ENCODE measurements around the gene OCRL. TPM values are rescaled to one million over a fixed set of nuclear protein-coding genes. Genes with fewer than 3 reads are reported as not detected.
"Not testable (repeated sequence)": the region's sequence is repeated elsewhere in the genome, so short reads cannot be mapped to it uniquely, and the experiment has no call there.

OCRL gene
- total RNA-seq, 1 experiment from 2014 or later, result 41.4 TPM

DNA sequence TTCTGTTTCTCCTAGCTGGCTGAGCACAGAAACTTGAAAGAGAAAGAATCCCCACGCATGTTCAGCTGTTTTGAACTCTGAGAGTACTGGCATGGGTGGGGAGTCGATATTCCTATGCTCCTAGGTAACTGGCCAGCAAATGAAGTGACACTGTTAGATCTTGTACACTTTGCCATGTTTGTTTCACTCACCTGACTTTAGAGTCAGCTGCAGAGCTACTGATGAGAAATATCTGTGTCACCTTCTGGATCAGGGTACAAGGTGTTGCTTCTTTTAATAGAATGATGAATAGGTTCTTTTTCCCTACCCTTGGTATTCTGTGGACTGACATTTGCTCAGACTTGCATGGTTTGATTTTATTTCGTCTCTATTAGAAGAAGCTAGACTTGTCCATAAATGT lies 28.3 kb downstream of the OCRL start:
- DNase-seq, result no peak
- Histone ChIP-seq H3K79me2 (ENCODE audit: low read depth) (no peaks in the 10 kb centered on the region), H3K36me3 (ENCODE audit: low read depth) (peaks cover 20% of the 10 kb centered on the region; the same call in 1 of the 2 replicates), H4K20me1 (ENCODE audit: insufficient read depth) (0 out of 2 replicates have a peak, but pooled peaks cover 4% of the 10 kb centered on the region), H3F3A (ENCODE audit: insufficient read depth, low read depth) (no peaks in the 10 kb centered on the region), H3K27me3 (ENCODE audit: insufficient read depth, low read depth) (no peaks in the 10 kb centered on the region), H3K9me2 (ENCODE audit: insufficient read depth) (no peaks in the 10 kb centered on the region), H3K9me3 (ENCODE audit: insufficient read depth, low read depth) (no peaks in the 10 kb centered on the region), H3K4me1 (replicated peaks; ENCODE audit: insufficient read depth) (no peaks in the 10 kb centered on the region), H3K27ac (no peak overlapping the region), H3K4me2 (no peak overlapping the region), H3K4me3 (no peak overlapping the region), H2AFZ (no peak overlapping the region)
- ChIA-PET CTCF (no interaction called here), POLR2A (ENCODE audit: unreplicated experiment) (no interaction called here)
- no peak for TF ChIP-seq EZH2 (IDR thresholded peaks at IDR 0.05; ENCODE audit: low read depth)
- TF ChIP-seq, protein P1, sequence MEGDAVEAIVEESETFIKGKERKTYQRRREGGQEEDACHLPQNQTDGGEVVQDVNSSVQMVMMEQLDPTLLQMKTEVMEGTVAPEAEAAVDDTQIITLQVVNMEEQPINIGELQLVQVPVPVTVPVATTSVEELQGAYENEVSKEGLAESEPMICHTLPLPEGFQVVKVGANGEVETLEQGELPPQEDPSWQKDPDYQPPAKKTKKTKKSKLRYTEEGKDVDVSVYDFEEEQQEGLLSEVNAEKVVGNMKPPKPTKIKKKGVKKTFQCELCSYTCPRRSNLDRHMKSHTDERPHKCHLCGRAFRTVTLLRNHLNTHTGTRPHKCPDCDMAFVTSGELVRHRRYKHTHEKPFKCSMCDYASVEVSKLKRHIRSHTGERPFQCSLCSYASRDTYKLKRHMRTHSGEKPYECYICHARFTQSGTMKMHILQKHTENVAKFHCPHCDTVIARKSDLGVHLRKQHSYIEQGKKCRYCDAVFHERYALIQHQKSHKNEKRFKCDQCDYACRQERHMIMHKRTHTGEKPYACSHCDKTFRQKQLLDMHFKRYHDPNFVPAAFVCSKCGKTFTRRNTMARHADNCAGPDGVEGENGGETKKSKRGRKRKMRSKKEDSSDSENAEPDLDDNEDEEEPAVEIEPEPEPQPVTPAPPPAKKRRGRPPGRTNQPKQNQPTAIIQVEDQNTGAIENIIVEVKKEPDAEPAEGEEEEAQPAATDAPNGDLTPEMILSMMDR (conservative IDR thresholded peaks at IDR 0.05), result no peak
- BruUV-seq (replicated peaks), result no TSS peak
- intact Hi-C loops (cut with micrococcal nuclease; ENCODE audit: unreplicated experiment), result loop anchor here (10.0 kb wide), 1 partner anchor 74 kb away; no protein-coding TSS in a partner anchor

DNA sequence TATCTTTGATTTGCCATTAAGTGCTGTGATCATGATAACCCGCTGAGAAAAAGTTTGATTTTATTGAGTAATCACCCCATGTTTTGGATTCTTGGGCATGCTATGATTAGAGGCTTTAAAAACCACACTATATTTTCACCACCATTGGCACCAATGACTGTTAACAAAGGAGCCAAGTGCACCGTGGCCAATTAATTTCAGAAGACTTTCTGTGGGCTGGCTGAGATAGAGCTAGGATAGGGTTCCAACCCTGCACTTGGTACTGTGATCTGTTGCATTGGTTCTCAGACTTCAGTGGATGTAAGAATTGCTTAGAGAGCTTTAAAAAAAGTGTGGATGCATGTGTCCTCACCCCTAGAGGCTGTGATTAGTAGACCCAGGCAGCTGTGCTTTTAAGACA lies 32.4 kb downstream of the OCRL start:
- H2AFZ ChIP-seq, result no peak overlapping the region
- no peaks in the 10 kb centered on the region for H4K20me1 ChIP-seq (ENCODE audit: insufficient read depth)
- H3K36me3 ChIP-seq (ENCODE audit: low read depth), result peaks cover 22% of the 10 kb centered on the region
- POLR2A ChIA-PET (ENCODE audit: unreplicated experiment), result no interaction called here
- BruUV-seq (replicated peaks), result no TSS peak
- no peak overlapping the region for H3K4me2 ChIP-seq
- H3K27ac ChIP-seq, result no peak overlapping the region
- H3K27me3 ChIP-seq (ENCODE audit: insufficient read depth, low read depth), result no peaks in the 10 kb centered on the region
- CTCF ChIA-PET, result no interaction called here
- H3K79me2 ChIP-seq (ENCODE audit: low read depth), result no peaks in the 10 kb centered on the region
- H3K4me1 ChIP-seq (replicated peaks; ENCODE audit: insufficient read depth), result no peaks in the 10 kb centered on the region
- H3K9me3 ChIP-seq (ENCODE audit: insufficient read depth, low read depth), result no peaks in the 10 kb centered on the region
- no peak for DNase-seq
- TF ChIP-seq, protein P1 (conservative IDR thresholded peaks at IDR 0.05), result no peak
- TF ChIP-seq EZH2 (IDR thresholded peaks at IDR 0.05; ENCODE audit: low read depth), result no peak
- intact Hi-C loops (cut with micrococcal nuclease; ENCODE audit: unreplicated experiment), result no loop called here
- H3F3A ChIP-seq (ENCODE audit: insufficient read depth, low read depth), result no peaks in the 10 kb centered on the region
- no peak overlapping the region for H3K4me3 ChIP-seq
- H3K9me2 ChIP-seq (ENCODE audit: insufficient read depth), result no peaks in the 10 kb centered on the region

DNA sequence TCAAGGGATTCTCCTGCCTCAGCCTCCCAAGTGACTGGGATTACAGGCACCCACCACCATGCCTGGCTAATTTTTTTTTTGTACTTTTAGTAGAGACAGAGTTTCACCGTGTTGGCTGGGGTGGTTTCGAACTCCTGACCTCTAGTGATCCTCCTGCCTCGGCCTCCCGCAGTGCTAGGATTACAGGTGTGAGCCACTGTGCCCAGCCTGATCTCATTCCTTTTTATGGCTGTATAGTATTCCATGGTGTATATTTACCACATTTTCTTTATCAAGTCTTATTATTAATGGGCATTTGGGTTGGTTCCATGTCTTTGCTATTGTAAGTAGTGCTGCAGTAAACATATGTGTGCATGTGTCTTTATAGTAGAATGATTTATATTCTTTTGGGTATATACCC lies 33.6 kb downstream of the OCRL start:
- H3F3A ChIP-seq (ENCODE audit: insufficient read depth, low read depth); H3K9me3 ChIP-seq (ENCODE audit: insufficient read depth, low read depth); H3K9me2 ChIP-seq (ENCODE audit: insufficient read depth); DNase-seq; H3K4me1 ChIP-seq (replicated peaks; ENCODE audit: insufficient read depth); intact Hi-C loops (cut with micrococcal nuclease; ENCODE audit: unreplicated experiment); H3K4me2 ChIP-seq; H2AFZ ChIP-seq; CTCF ChIA-PET; H3K4me3 ChIP-seq; POLR2A ChIA-PET (ENCODE audit: unreplicated experiment); H3K79me2 ChIP-seq (ENCODE audit: low read depth); H3K27me3 ChIP-seq (ENCODE audit: insufficient read depth, low read depth); H4K20me1 ChIP-seq (ENCODE audit: insufficient read depth); H3K27ac ChIP-seq; BruUV-seq (replicated peaks): not testable (repeated sequence)
- peaks cover 22% of the 10 kb centered on the region for H3K36me3 ChIP-seq (ENCODE audit: low read depth)

DNA sequence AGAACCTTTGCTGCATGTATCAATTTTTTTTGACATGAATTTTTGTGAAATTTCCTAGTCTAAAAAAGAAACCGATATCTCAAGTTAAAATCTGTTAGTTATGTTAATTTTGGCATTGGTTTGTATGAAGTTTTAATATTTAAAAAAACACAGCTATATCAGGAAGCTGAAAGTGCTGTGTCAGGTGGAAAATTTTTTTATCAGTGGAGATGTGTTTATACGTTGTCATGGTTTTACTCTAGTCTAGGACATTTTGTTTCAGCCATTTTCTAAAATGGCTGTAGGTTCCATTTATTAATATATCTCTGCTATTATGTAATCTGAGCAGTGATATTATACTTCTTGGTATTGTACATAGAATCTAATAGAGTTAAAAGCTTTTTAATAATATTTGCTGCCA lies 34.2 kb downstream of the OCRL start:
- no peak overlapping the region for H3K4me2 ChIP-seq
- TF ChIP-seq, protein P1 (conservative IDR thresholded peaks at IDR 0.05), result no peak
- TF ChIP-seq EZH2 (IDR thresholded peaks at IDR 0.05; ENCODE audit: low read depth), result no peak
- no TSS peak for BruUV-seq (replicated peaks)
- H3K9me3 ChIP-seq (ENCODE audit: insufficient read depth, low read depth), result no peaks in the 10 kb centered on the region
- no peaks in the 10 kb centered on the region for H3K27me3 ChIP-seq (ENCODE audit: insufficient read depth, low read depth)
- H3K9me2 ChIP-seq (ENCODE audit: insufficient read depth), result no peaks in the 10 kb centered on the region
- H4K20me1 ChIP-seq (ENCODE audit: insufficient read depth), result no peaks in the 10 kb centered on the region
- no peak overlapping the region for H3K27ac ChIP-seq
- H3K4me1 ChIP-seq (replicated peaks; ENCODE audit: insufficient read depth), result no peaks in the 10 kb centered on the region
- ChIA-PET POLR2A (ENCODE audit: unreplicated experiment) (no interaction called here), CTCF (no interaction called here)
- intact Hi-C loops (cut with micrococcal nuclease; ENCODE audit: unreplicated experiment), result no loop called here
- no peak for DNase-seq
- no peak overlapping the region for H3K4me3 ChIP-seq
- no peaks in the 10 kb centered on the region for H3K79me2 ChIP-seq (ENCODE audit: low read depth)
- H3K36me3 ChIP-seq (ENCODE audit: low read depth), result peaks cover 22% of the 10 kb centered on the region
- H3F3A ChIP-seq (ENCODE audit: insufficient read depth, low read depth), result no peaks in the 10 kb centered on the region
- no peak overlapping the region for H2AFZ ChIP-seq
